ENCODE results near the gene MGA. TPM values are rescaled to one million over a fixed set of nuclear protein-coding genes. Genes with fewer than 3 reads are reported as not detected.

The MGA gene
- total and polyA plus RNA-seq, 2 of the 8 experiments (the other 6 are each of a cell fraction or from before 2014, with no cell fraction given), result 7.6 to 53.2 TPM

DNA sequence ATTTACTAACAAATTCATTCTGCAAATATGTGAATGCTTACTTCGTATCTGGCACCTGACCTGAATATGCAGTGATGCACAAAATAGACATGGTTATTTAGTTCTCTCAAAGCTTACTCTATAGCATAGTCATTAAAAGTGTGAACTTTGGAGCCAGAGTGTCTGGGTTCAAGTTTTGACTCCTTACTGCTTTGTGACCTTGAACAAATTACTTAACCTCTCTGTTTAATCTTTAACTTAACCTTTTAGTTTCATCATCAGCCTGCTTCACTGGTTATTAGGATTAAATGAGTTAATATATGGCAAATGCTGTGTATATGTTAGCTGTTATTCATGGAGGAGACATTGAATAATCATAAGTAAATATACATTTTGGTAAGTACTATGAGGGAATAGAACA lies 12.1 kb upstream of the MGA start:
- no peak overlapping the region for H2BK120ac ChIP-seq (replicated peaks; ENCODE audit: low read depth, low read length)
- TF ChIP-seq CBX5 (IDR thresholded peaks at IDR 0.05; ENCODE audit: low read depth, low read length) (no peak), RFX5 (IDR thresholded peaks at IDR 0.05; ENCODE audit: borderline replicate concordance, low read depth, low read length) (no peak), SUZ12 (IDR thresholded peaks at IDR 0.05; ENCODE audit: low read length) (no peak), RBBP5 (IDR thresholded peaks at IDR 0.05; ENCODE audit: borderline replicate concordance, low read depth, low read length) (no peak), EP300 (IDR thresholded peaks at IDR 0.05; ENCODE audit: borderline replicate concordance in 1 of 2, low read depth in 2 of 2, low read length in 2 of 2) (no peak), SP2 (IDR thresholded peaks at IDR 0.05; ENCODE audit: low read length) (no peak), PHF8 (conservative IDR thresholded peaks at IDR 0.05; ENCODE audit: low read depth, low read length) (no peak), POU5F1 (IDR thresholded peaks at IDR 0.05; ENCODE audit: low read depth, low read length) (no peak), KDM5A (IDR thresholded peaks at IDR 0.05; ENCODE audit: low read length) (no peak), EZH2 (IDR thresholded peaks at IDR 0.05; ENCODE audit: low read depth, low read length, severe bottlenecking) (no peak), RAD21 (IDR thresholded peaks at IDR 0.05 in 1 of 2, conservative IDR thresholded peaks at IDR 0.05 in 1 of 2; ENCODE audit: low read depth in 2 of 2, low read length in 2 of 2) (no peak), EGR1 (IDR thresholded peaks at IDR 0.05; ENCODE audit: borderline replicate concordance, low read depth, low read length) (no peak), NRF1 (IDR thresholded peaks at IDR 0.05; ENCODE audit: low read depth, low read length) (no peak)
- H3K56ac ChIP-seq (replicated peaks; ENCODE audit: insufficient read length, low read depth, low read length), result no peak overlapping the region
- H3K9ac ChIP-seq (replicated peaks in 1 of 4; ENCODE audit: extremely low read depth in 1 of 4, low read depth in 3 of 4, low read length in 3 of 4), result no peak overlapping the region
- FAIRE-seq (no peak), DNase-seq (ENCODE audit: low read depth in 1 of 2, low spot score in 2 of 2) (no peak)
- H3K4me2 ChIP-seq (ENCODE audit: insufficient read depth in 1 of 2, low read depth in 2 of 2, low read length in 2 of 2), result no peak overlapping the region
- H4K20me1 ChIP-seq (replicated peaks in 1 of 2; ENCODE audit: control insufficient read depth in 1 of 2, insufficient read depth in 2 of 2, low read length in 2 of 2), result no peaks in the 10 kb centered on the region
- H2AFZ ChIP-seq (ENCODE audit: low read length), result no peak overlapping the region
- H3K9me3 ChIP-seq (ENCODE audit: insufficient read depth in 2 of 2, low read depth in 1 of 2, low read length in 1 of 2), result peaks cover 0 to 8% of the 10 kb centered on the region in 2 experiments; a peak in 2 of 4 replicates
- H2BK20ac ChIP-seq (ENCODE audit: low read length), result no peak overlapping the region
- no peaks in the 10 kb centered on the region for H3K4me1 ChIP-seq (replicated peaks in 1 of 4; ENCODE audit: control insufficient read depth in 3 of 4, insufficient read depth in 4 of 4, low read length in 3 of 4)
- H3K4me3 ChIP-seq (ENCODE audit: extremely low read depth in 1 of 4, insufficient read depth in 2 of 4, low read depth in 3 of 4, low read length in 4 of 4), result no peak overlapping the region
- H3K14ac ChIP-seq (ENCODE audit: insufficient read length), result no peak overlapping the region
- H3K27me3 ChIP-seq (replicated peaks in 1 of 4; ENCODE audit: control insufficient read depth in 3 of 4, extremely low read depth in 1 of 4, insufficient read depth in 3 of 4, low read length in 3 of 4), result no peaks in the 10 kb centered on the region
- ChIA-PET CTCF (ENCODE audit: partially characterized antibody) (interaction anchor here (1.0 kb wide), 1 partner anchor 39 kb away, joined by 3 read pairs; no protein-coding TSS in a partner anchor), POLR2A (ENCODE audit: partially characterized antibody) (no interaction called here)
- H4K91ac ChIP-seq (replicated peaks; ENCODE audit: insufficient read length, low read length), result no peak overlapping the region
- peaks cover 0 to 11% of the 10 kb centered on the region in 2 experiments; a peak in 1 of 4 replicates for H3K79me2 ChIP-seq (ENCODE audit: control insufficient read depth in 1 of 2, insufficient read depth in 2 of 2, low read length in 2 of 2)
- no peak overlapping the region for H3K18ac ChIP-seq (ENCODE audit: extremely low read depth, low read length)
- H3K27ac ChIP-seq (ENCODE audit: low read depth, low read length), result no peak overlapping the region
- no peak overlapping the region for H2AK5ac ChIP-seq (ENCODE audit: low read depth, low read length)
- H4K5ac ChIP-seq (ENCODE audit: insufficient read length, low read depth, low read length), result no peak overlapping the region
- H3K36me3 ChIP-seq (ENCODE audit: control insufficient read depth in 2 of 4, insufficient read depth in 4 of 4, low read length in 3 of 4), result no peaks in the 10 kb centered on the region
- H3K23me2 ChIP-seq (ENCODE audit: low read depth, low read length), result no peaks in the 10 kb centered on the region
- no peak overlapping the region for H4K8ac ChIP-seq (ENCODE audit: extremely low read depth, insufficient read depth, low read length)
- H3K4ac ChIP-seq (replicated peaks; ENCODE audit: insufficient read length, low read depth, low read length), result no peak overlapping the region
- no peak overlapping the region for H2BK15ac ChIP-seq (ENCODE audit: low read length)
- 87% methylated on average over 1 of the region's 1 CpG; no CpG with 5 or more reads in 1 of the 2 experiments for WGBS, 2 experiments (ENCODE audit: extremely low coverage in 1 of 2, insufficient coverage in 1 of 2, insufficient read length in 1 of 2, insufficient replicate concordance in 2 of 2, low coverage in 1 of 2, low lambda C conversion rate in 2 of 2, missing lambda C conversion rate in 1 of 2)
- no peak overlapping the region for H2BK5ac ChIP-seq (ENCODE audit: low read depth, low read length)
- no peaks in the 10 kb centered on the region; the same call in 1 of the 2 replicates for H3K79me1 ChIP-seq (ENCODE audit: low read depth, low read length)
- H2BK12ac ChIP-seq (ENCODE audit: low read depth, low read length), result no peak overlapping the region
- H3K23ac ChIP-seq (ENCODE audit: insufficient read length), result no peak overlapping the region

Data from H1 (cell line).